HG02759 (cell line): Measurements from ENCODE around the gene BCDIN3D.

Source experiments
- ATAC-seq: cut with Tn5 transposase; IDR thresholded peaks from one replicate; pipeline ENCODE4 v1.9.1; 2021; ENCODE audit warnings: mild to moderate bottlenecking, moderate library complexity; ENCODE audit not compliant: unreplicated experiment

The BCDIN3D gene

GRCh38 chr12:49823951-49824350, 19.0 kb downstream of the BCDIN3D start:
- no peak for ATAC-seq

- no peak for ATAC-seq
Measured at GRCh38 chr12:49823350-49823749, 19.6 kb downstream of the BCDIN3D start.

GRCh38 chr12:49821373-49822287, 21.3 kb downstream of the BCDIN3D start:
- ATAC-seq = no peak

DNA sequence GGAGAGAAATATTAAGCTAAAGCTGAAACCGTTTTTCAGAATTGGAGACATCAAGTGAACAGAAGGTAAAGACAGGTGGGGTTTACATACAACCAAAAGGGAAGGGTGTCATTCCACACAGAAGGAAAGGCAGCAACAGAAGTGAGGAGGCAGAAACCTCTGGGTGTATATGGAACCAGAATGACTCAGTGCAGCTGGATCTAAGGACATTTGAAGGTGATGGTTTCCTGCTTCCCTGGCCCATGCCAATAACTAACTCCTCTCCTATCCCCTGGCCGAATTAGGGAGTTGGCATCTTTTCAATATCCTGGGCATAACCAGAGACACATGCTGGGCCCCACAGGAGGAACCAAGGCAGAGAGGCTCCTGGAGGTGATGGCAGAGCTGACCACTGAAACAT, 23.1 kb downstream of the BCDIN3D start:
- ATAC-seq = no peak

GRCh38 chr12:49818241-49818895, 24.5 kb downstream of the BCDIN3D start:
- ATAC-seq = no peak

DNA sequence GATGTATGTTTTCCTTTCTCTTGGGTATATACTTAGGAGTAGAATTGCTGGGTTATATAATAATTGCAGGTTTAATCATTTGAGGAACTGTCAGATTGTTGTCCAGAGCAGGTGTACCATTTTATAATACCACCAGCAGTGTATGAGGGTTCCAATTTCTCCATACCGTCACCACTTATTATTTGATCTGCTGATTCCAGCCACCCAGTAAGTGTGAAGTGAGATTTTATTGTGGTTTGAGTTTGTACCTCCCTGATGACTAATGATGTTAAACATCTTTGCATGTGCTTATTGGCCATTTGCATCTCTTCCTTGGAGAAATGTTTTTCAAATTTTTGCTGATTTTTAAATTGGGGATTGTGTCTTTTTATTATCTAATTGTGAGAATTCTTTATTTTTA, 29.8 kb downstream of the BCDIN3D start:
- no peak for ATAC-seq

- ATAC-seq = no peak
Measured at GRCh38 chr12:49811961-49812401, 30.9 kb downstream of the BCDIN3D start.

DNA sequence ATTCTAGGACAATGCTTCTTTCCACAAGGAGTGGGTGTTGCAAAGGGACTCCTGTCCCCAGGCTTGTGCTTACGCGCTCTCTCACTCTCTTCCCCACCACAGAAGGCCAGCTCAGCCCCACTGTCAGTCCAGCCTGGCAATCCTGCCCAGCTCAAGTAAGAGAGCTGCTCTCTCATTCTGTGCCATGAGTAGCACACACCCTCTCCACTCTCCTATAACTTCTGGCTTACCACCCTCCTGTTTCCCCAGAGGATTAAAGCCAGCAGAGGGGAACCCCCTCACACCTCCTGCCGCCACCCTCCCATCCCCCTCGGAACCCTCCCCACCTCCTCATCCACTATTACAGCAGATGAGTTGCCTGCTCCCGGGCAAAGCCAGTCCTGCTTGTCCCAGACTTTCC, 31.8 kb downstream of the BCDIN3D start:
- ATAC-seq = no peak

- no peak for ATAC-seq
Measured at GRCh38 chr12:49809906-49810389, 33.0 kb downstream of the BCDIN3D start.

GRCh38 chr12:49809381-49809905, 33.5 kb downstream of the BCDIN3D start:
- no peak for ATAC-seq

DNA sequence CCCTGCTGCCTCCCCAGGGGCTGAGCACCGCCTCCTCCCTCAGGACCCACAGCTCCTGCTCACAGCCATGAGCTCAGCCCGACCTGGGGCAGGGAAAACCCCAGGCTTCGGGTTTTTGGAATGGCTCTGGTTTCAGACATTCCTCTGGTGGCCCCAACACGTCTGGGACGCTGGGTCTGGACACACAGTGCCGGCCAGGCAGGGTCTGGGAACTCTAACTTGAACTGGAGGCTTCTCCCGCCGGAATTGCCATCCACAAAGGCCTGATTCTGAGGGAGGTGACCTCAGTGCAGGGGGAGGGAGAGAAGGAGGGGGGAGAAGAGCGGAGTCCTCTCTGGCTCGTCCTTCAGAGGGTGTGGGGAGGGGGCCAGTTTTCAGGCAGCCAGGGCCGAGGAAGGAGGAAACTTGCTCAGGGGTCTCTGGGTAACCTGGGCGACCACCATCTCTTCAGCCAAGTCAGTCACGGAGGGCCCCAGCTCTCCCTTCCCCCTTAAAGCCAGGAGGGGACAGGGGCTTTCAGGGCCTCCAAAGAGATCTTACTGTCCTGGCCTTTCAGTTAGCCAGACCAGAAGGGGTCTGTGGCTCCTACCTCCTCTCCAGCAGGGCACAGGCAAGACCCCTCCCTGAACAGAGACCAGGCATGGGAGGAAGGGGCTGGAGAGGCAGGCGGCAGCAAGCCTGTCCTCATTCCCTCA, 34.1 kb downstream of the BCDIN3D start:
- ATAC-seq = no peak

- ATAC-seq = no peak
Measured at GRCh38 chr12:49807991-49808580, 34.8 kb downstream of the BCDIN3D start.

DNA sequence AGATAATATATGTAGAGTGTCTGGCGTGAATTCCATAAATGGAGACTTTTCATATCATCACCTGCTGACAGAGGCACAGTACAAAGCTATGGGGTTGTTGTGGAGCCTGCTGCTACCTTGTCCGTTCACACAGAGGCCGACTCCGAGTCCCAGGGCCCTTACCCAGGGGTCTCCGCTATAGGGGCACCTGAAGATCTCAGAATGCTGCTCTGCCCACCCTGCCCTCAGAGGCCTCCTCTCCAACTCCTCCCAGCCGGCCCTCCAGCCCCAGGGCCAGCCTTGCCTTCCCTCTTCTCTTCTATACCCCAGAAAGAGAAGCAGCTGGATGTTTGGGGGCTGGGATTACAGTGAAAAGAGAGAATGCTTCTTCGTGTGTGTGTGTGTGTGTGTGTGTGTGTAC, 36.0 kb downstream of the BCDIN3D start:
- no peak for ATAC-seq

- ATAC-seq = no peak
Measured at GRCh38 chr12:49806321-49806813, 36.5 kb downstream of the BCDIN3D start.

DNA sequence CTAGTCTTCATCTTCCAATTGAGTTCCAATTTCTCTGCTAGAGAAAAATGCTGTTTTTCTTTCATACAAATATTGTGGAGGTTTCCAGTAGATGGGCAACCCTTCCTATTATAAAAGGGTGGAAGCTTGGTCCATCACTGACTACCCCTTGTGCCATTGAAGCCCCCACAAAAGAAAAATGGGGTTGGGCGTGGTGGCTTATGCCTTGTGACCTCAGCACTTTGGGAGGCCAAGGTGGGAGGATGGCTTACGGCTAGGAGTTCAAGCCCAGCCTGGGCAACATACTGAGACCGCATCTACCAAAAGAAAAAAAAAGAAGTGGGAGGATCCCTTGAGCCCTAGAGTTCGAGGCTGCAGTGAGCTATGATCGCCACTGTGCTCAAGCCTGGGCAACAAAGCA, 37.5 kb downstream of the BCDIN3D start:
- no peak for ATAC-seq

- ATAC-seq = no peak
Measured at GRCh38 chr12:49804821-49805220, 38.1 kb downstream of the BCDIN3D start.

DNA sequence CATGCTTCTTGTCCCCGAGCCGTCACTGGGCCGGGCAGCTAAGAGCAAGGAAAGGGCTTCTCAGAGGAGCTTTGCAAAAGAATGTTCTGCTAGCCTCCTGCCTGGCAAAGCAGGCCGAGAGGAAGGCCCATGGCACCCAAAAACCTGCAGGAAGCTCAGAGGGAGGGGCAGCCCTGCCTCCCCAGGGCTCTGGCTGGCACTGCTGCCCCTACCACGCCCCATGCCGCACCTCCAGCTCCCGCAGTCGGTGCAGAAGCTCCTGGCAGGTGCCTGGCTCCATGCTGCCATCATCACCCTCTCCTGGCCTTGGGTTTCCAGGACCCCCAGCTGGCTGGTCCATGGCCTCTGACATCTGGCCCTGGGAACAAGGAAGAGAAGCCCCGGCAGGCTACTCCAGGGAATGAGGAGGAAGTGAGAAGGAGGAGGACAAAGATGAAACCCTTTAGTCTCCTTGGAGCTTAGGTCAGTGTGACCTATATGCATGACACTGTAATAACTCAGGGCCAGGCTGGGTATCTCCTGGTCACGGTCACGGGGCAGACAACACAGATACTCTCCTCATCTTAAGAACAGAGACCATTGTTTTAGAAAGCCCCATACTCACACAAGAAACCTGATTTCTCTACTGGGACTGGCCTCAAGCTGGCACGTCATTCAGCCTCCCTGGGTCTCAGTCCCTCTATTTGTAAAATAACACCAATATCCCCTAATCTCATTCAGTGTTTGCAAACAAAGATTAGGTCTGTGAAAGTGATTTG, 39.0 kb downstream of the BCDIN3D start:
- no peak for ATAC-seq

DNA sequence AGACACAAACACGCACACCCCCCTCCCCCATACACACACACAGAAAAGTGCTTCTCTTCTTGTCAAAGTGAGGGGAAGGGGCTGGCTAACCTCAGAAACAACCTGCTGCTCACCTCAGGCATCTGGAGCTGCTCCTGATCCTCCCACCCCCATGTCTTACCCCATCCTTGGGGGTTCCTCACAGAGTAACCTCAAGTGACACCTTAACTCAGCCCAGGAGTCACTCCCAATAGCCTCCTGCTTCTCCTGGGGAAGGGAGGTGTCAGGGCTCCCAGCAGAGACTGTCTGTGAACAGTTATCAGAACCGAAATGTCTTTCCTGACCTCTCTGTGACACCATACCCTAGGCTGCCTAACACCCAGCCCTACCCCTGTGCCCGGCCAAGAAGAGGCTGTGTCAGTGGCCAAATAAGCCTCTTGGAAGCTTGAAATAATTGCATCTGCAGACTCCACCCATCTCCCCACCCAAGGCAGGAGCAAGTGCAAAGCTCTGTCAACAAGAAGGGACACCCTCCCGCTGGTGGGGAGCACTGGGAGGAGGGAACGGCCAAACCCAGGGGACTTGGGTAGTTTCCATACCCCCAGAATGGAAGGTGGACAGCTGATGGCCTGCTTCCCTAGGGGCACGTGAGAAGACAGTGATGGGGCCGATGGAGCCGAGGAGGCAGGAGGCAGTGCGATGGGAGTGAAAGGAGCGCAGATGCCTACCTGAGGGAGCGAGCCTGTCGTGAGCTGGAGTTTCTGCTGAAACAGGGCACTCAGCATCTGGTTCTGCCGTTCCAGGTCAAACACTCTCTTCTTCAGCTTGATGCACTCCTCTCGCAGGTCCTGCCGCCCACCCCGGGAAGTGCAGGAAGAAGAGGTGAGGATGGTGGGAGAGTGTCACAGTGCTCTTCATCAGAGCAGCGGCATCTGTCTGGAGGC, 41.5 kb downstream of the BCDIN3D start:
- ATAC-seq = no peak
